PC-9 (cell line): ENCODE results near the gene ZNF256. TPM values are rescaled to one million over a fixed set of nuclear protein-coding genes. Genes with fewer than 3 reads are reported as not detected.
A peak's percentile ranks its signal among the peaks of the same experiment; 100 is the strongest.

ENCODE experiments used
- BruUV-seq: library from RNA; stranded (reverse); fragments of 400-500 nt; replicated peaks from 2 replicates; lab custom pipeline; 2021; lab: Mats Ljungman, UMichigan
- CTCF ChIA-PET: fragments of 300-600 bp; sonication (Branson Sonifier 250); formaldehyde crosslinking; loops from one replicate; lab custom pipeline; 2022; ENCODE audit warnings: antibody characterized with exemption; lab: Charles Lee
- POLR2A ChIA-PET: fragments of 300-600 bp; sonication (Branson Sonifier 250); formaldehyde crosslinking; loops from one replicate; lab custom pipeline; 2022; ENCODE audit warnings: antibody characterized with exemption; ENCODE audit not compliant: unreplicated experiment; lab: Charles Lee
- DNase-seq, 2 experiments: peaks; one replicate each; pipeline versions ENCODE4 v3.0.0 to v3.0.0-alpha.2; 2015 to 2022; ENCODE audit warnings: mixed read lengths in 1 of 2
- H2AFZ ChIP-seq: fragments of 200-600 bp; sonication (generic); 2 replicates; pipeline ENCODE4 v1.8.1; 2017; ENCODE audit warnings: antibody characterized with exemption
- H3F3A ChIP-seq: fragments of 200-600 bp; sonication (generic); 2 replicates; pipeline ENCODE4 v1.8.1; 2017; ENCODE audit warnings: antibody characterized with exemption, mild to moderate bottlenecking, low read depth; ENCODE audit not compliant: insufficient read depth
- H3K27ac ChIP-seq: fragments of 200-600 bp; sonication (generic); 2 replicates; pipeline ENCODE4 v1.6.1; 2016; ENCODE audit warnings: mixed run types
- H3K27me3 ChIP-seq: fragments of 200-600 bp; sonication (generic); 2 replicates; pipeline ENCODE4 v1.6.1; 2016; ENCODE audit warnings: low read depth, mixed run types; ENCODE audit not compliant: insufficient read depth
- H3K36me3 ChIP-seq: fragments of 200-600 bp; sonication (generic); 2 replicates; pipeline ENCODE4 v1.6.1; 2016; ENCODE audit warnings: low read depth, mixed run types
- H3K4me1 ChIP-seq: fragments of 200-600 bp; sonication (generic); replicated peaks from 2 replicates; pipeline ENCODE4 v1.6.1; 2016; ENCODE audit warnings: mixed run types; ENCODE audit not compliant: insufficient read depth
- H3K4me2 ChIP-seq: fragments of 200-600 bp; sonication (generic); 2 replicates; pipeline ENCODE4 v1.6.1; 2017; ENCODE audit warnings: mixed run types
- H3K4me3 ChIP-seq: fragments of 200-600 bp; sonication (generic); 2 replicates; pipeline ENCODE4 v1.6.1; 2016; ENCODE audit warnings: mixed run types
- H3K79me2 ChIP-seq: fragments of 200-600 bp; sonication (generic); 2 replicates; pipeline ENCODE4 v1.6.1; 2017; ENCODE audit warnings: low read depth, mixed run types
- H3K9me2 ChIP-seq: fragments of 200-600 bp; sonication (generic); 2 replicates; pipeline ENCODE4 v1.8.1; 2017; ENCODE audit warnings: mild to moderate bottlenecking; ENCODE audit not compliant: insufficient read depth
- H3K9me3 ChIP-seq: fragments of 200-600 bp; sonication (generic); 2 replicates; pipeline ENCODE4 v1.8.1; 2016; ENCODE audit warnings: low read depth; ENCODE audit not compliant: insufficient read depth
- H4K20me1 ChIP-seq: fragments of 200-600 bp; sonication (generic); 2 replicates; pipeline ENCODE4 v1.8.1; 2017; ENCODE audit not compliant: insufficient read depth
- EZH2 ChIP-seq: fragments of 200-600 bp; sonication (generic); IDR thresholded peaks from 2 replicates; pipeline ENCODE4 v1.8.0; 2017; ENCODE audit warnings: antibody characterized with exemption, low read depth
- intact Hi-C: fragments of 100-400 bp; cut with micrococcal nuclease; formaldehyde crosslinking; loops from one replicate; pipeline ENCODE4 v1.10.0; 2022; ENCODE audit not compliant: unreplicated experiment
- total RNA-seq: library from RNA; stranded (reverse); gene quantifications from 2 replicates; pipeline ENCODE4 v1.2.3, GENCODE V29; 2021
- TF ChIP-seq, protein P1 (sequence below): fragments of 200-600 bp; sonication (generic); conservative IDR thresholded peaks from 2 replicates; pipeline ENCODE4 v1.6.1; 2017; ENCODE audit warnings: mixed run types, antibody characterized with exemption, mild to moderate bottlenecking, moderate library complexity

The ZNF256 gene
- total RNA-seq, 1 experiment from 2014 or later, result 6.4 TPM

DNA sequence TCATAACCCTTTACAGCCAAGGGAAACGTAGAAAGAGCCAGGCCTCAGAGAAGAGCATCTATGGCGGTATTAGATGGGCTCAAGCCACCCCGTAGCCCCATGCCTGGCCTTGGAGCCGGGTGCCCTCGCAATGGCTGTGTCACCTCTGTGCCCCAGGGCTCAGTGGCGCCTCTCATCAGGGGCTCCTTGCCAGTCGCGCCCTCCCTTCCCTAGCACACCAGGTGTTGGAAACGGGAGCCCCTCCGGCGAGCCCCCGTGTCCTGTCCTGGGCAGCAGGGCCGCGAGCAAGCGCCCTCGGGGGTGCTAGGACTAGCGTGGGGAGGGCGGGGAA is 453 bp downstream of the ZNF256 start:
- peak overlapping the region; percentile 91 for H3K4me3 ChIP-seq
- peaks cover 63% of the 10 kb centered on the region for H3K9me3 ChIP-seq
- peaks cover 27% of the 10 kb centered on the region for H3K79me2 ChIP-seq
- 0 out of 2 replicates have a peak, but pooled peaks cover 4% of the 10 kb centered on the region for H3K27me3 ChIP-seq
- intact Hi-C loops, result loop anchor here (1.0 kb wide), 4 partner anchors 55 to 470 kb away; partner anchors contain the start of genes ZNF606 and ZNF772
- ChIA-PET POLR2A (no interaction called here), CTCF (no interaction called here)
- peak in 1 of 2 experiments; percentile 5 for DNase-seq
- peaks cover 6% of the 10 kb centered on the region; the same call in 1 of the 2 replicates for H3F3A ChIP-seq
- peak overlapping the region; percentile 35; the same call in 1 of the 2 replicates for H3K27ac ChIP-seq
- H3K9me2 ChIP-seq, result no peaks in the 10 kb centered on the region
- TF ChIP-seq, protein P1, sequence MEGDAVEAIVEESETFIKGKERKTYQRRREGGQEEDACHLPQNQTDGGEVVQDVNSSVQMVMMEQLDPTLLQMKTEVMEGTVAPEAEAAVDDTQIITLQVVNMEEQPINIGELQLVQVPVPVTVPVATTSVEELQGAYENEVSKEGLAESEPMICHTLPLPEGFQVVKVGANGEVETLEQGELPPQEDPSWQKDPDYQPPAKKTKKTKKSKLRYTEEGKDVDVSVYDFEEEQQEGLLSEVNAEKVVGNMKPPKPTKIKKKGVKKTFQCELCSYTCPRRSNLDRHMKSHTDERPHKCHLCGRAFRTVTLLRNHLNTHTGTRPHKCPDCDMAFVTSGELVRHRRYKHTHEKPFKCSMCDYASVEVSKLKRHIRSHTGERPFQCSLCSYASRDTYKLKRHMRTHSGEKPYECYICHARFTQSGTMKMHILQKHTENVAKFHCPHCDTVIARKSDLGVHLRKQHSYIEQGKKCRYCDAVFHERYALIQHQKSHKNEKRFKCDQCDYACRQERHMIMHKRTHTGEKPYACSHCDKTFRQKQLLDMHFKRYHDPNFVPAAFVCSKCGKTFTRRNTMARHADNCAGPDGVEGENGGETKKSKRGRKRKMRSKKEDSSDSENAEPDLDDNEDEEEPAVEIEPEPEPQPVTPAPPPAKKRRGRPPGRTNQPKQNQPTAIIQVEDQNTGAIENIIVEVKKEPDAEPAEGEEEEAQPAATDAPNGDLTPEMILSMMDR, result no peak
- TF ChIP-seq EZH2, result no peak
- peak overlapping the region; percentile 96 for H2AFZ ChIP-seq
- H3K36me3 ChIP-seq, result peaks cover 27% of the 10 kb centered on the region
- no peaks in the 10 kb centered on the region for H4K20me1 ChIP-seq
- peak overlapping the region; percentile 91 for H3K4me2 ChIP-seq
- peaks cover 9% of the 10 kb centered on the region for H3K4me1 ChIP-seq
- BruUV-seq, result no TSS peak

DNA sequence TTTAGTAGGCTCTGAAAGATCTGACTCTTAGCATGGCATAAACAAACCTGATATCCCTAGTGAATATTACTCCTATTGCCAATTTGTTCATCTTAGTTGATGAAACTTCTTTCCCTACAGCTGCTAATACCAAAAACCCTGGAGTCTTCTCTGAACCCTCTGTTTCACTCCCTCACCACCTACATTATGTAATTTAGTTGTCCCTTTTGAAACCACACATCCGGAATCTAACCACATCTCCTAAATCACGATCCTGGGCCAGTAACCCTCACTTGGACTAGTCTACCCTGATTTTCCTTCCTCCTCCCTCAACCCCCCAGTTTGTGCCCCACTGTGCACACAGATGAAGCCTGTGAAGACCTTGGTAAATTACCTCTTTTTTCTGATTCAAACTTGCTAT is 1.2 kb downstream of the ZNF256 start:
- DNase-seq, result no peak
- H3K4me3 ChIP-seq, result peak overlapping the region; percentile 91
- ChIA-PET POLR2A (no interaction called here), CTCF (no interaction called here)
- no peak overlapping the region for H3K27ac ChIP-seq
- intact Hi-C loops, result no loop called here
- TF ChIP-seq, protein P1, result no peak
- no peak for TF ChIP-seq EZH2
- H3K27me3 ChIP-seq, result no peaks in the 10 kb centered on the region
- H4K20me1 ChIP-seq, result no peaks in the 10 kb centered on the region
- peak overlapping the region; percentile 91 for H3K4me2 ChIP-seq
- H3K9me3 ChIP-seq, result peaks cover 70% of the 10 kb centered on the region
- H2AFZ ChIP-seq, result no peak overlapping the region
- BruUV-seq, result no TSS peak
- peaks cover 34% of the 10 kb centered on the region for H3K36me3 ChIP-seq
- peaks cover 6% of the 10 kb centered on the region; the same call in 1 of the 2 replicates for H3F3A ChIP-seq
- peaks cover 9% of the 10 kb centered on the region for H3K4me1 ChIP-seq
- H3K79me2 ChIP-seq, result peaks cover 27% of the 10 kb centered on the region
- H3K9me2 ChIP-seq, result no peaks in the 10 kb centered on the region

DNA sequence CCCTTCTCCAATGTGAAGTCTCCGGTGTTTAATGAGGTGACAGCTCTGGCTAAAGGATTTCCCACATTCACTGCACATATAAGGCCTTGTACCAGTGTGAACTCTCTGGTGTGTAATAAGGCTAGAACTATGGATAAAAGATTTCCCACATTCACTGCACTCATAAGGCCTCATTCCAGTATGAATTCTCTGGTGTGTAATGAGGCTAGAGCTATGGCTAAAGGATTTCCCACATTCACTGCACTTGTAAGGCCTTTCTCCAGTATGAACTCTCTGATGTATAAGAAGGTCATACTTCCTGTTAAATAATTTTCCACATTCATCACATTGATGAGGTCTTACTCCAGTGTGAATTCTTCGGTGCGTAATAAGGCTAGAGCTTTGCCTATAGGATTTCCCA is 5.9 kb downstream of the ZNF256 start:
- CTCF ChIA-PET, result no interaction called here
- H3K79me2 ChIP-seq, result peaks cover 18% of the 10 kb centered on the region
- peaks cover 8% of the 10 kb centered on the region for H3K4me1 ChIP-seq
- H3K27ac ChIP-seq, result no peak overlapping the region
- H4K20me1 ChIP-seq, result no peaks in the 10 kb centered on the region
- H3K4me2 ChIP-seq, result no peak overlapping the region
- H2AFZ ChIP-seq, result no peak overlapping the region
- H3K36me3 ChIP-seq, result peaks cover 46% of the 10 kb centered on the region
- H3F3A ChIP-seq, result no peaks in the 10 kb centered on the region
- no TSS peak for BruUV-seq
- POLR2A ChIA-PET, result no interaction called here
- no peak for DNase-seq
- no peaks in the 10 kb centered on the region for H3K27me3 ChIP-seq
- H3K9me3 ChIP-seq, result peaks cover 90% of the 10 kb centered on the region
- no peak for TF ChIP-seq EZH2
- TF ChIP-seq, protein P1, result no peak
- intact Hi-C loops, result no loop called here
- 0 out of 2 replicates have a peak overlapping the region, but pooled peaks have one; percentile 16 for H3K4me3 ChIP-seq
- no peaks in the 10 kb centered on the region for H3K9me2 ChIP-seq
